Activated CD8-positive, alpha-beta T cell treated with anti-CD3 and anti-CD28 coated beads, Interleukin-2, amount 10 ng/mL, durations not matched to agents 7 days and 5 days (primary cell): Measurements from ENCODE around the gene METTL22. TPM values are rescaled to one million over a fixed set of nuclear protein-coding genes. Genes with fewer than 3 reads are reported as not detected.

ENCODE experiments used
- ATAC-seq: fragments of 150-1000 bp; cut with Tn5 transposase; one replicate; pipeline ENCODE4 v1.10.0; 2021; ENCODE audit warnings: moderate library complexity
- CTCF ChIA-PET: fragments of 350-600 bp; sonication (Branson Sonifier 250); formaldehyde crosslinking; loops from one replicate; lab custom pipeline; 2021; ENCODE audit warnings: antibody characterized with exemption; lab: Charles Lee
- POLR2A ChIA-PET: fragments of 350-600 bp; sonication (Branson Sonifier 250); formaldehyde crosslinking; loops from one replicate; lab custom pipeline; 2021; ENCODE audit warnings: antibody characterized with exemption; lab: Charles Lee
- DNase-seq: peaks from one replicate; pipeline ENCODE4 v3.0.0-alpha.2; 2020
- H3K27ac Mint-ChIP-seq: one replicate; pipeline ENCODE4 v1.8.0; 2021; ENCODE audit warnings: mild to moderate bottlenecking, mixed read lengths
- H3K27me3 Mint-ChIP-seq: one replicate; pipeline ENCODE4 v1.8.0; 2021; ENCODE audit warnings: low read depth, mixed read lengths
- H3K36me3 Mint-ChIP-seq: one replicate; pipeline ENCODE4 v1.8.0; 2021; ENCODE audit warnings: low read depth, mixed read lengths
- H3K4me1 Mint-ChIP-seq: one replicate; pipeline ENCODE4 v1.8.0; 2021; ENCODE audit warnings: low read depth, mixed read lengths
- H3K4me3 Mint-ChIP-seq: one replicate; pipeline ENCODE4 v1.8.0; 2021; ENCODE audit warnings: mild to moderate bottlenecking, mixed read lengths
- H3K9me3 Mint-ChIP-seq: one replicate; pipeline ENCODE4 v1.8.0; 2022; ENCODE audit warnings: mixed read lengths; ENCODE audit not compliant: insufficient read depth
- total RNA-seq, 2 experiments: library from RNA; stranded (reverse); gene quantifications; one replicate each; pipeline ENCODE4 v1.2.3, GENCODE V29; 2021

The METTL22 gene
- total RNA-seq, 2 experiments from 2014 or later, result 26.7 to 27.4 TPM

DNA sequence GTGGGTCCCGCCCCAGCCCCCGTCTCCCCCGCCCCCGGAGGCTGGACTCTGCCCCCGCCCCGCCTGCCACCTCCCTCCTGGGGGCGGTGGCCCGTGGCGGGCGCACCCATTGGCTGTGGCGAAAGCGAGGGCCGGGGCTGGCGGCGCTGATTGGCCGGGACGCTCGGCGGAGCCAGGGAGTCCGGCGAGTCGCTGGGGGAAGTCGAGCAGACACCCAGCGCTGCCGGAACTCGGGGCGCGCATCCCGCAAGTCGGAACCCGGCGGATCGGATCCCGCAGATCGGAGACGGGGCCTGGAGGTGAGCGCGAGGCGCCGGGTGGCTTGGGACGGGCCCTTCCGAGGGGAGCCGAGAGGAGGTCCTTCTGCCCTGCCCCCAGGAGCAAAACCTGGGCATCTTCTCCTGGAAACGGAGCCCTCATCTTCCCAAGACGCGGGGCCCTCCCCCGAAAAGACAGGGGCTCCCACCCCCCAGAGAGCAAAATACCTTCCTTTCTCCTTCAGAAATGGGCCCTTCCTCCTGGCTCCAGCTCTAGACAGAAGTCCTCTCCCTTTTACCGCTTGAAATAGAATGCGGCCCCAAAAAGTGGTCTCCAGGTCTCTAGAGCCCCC lies 53.0 kb downstream of the METTL22 start, which contains the start of gene ABAT:
ABAT (plus strand) TSS at position 205 of the 610 bp plus-strand sequence. CDS start 61,123 bp downstream, outside the sequence.
- ATAC-seq (peak; percentile 100), DNase-seq (peak; percentile 92)
- peak within 1 kb of the TSS; percentile 79 for H3K4me3 Mint-ChIP-seq
- no peaks in the 10 kb centered on the region for H3K36me3 Mint-ChIP-seq
- ChIA-PET POLR2A (interaction anchor here (0.6 to 0.7 kb wide), 2 partner anchors 27 to 240 kb away, joined by 3 to 6 read pairs; no protein-coding TSS in a partner anchor), CTCF (interaction anchor here (1.2 to 2.7 kb wide), 5 partner anchors 30 to 335 kb away, joined by 3 to 7 read pairs (median 3); no protein-coding TSS in a partner anchor)
- H3K9me3 Mint-ChIP-seq, result no peaks in the 10 kb centered on the region
- peaks cover 19% of the 10 kb centered on the region for H3K4me1 Mint-ChIP-seq
- no peaks in the 10 kb centered on the region for H3K27me3 Mint-ChIP-seq
- peak within 1 kb of the TSS; percentile 68 for H3K27ac Mint-ChIP-seq

GRCh38 chr16:8675183-8676159 lies 54.0 kb downstream of the METTL22 start:
- Mint-ChIP-seq H3K9me3 (no peaks in the 10 kb centered on the region), H3K4me3 (peak overlapping the region; percentile 79), H3K27me3 (no peaks in the 10 kb centered on the region), H3K36me3 (peaks cover 2% of the 10 kb centered on the region), H3K27ac (peak overlapping the region; percentile 68), H3K4me1 (peaks cover 19% of the 10 kb centered on the region)
- ChIA-PET POLR2A (no interaction called here), CTCF (interaction anchor here (1.3 to 2.7 kb wide), 4 partner anchors 14 to 334 kb away, joined by 3 to 7 read pairs (median 3); no protein-coding TSS in a partner anchor)
- ATAC-seq (peak; percentile 18), DNase-seq (peak; percentile 44)

DNA sequence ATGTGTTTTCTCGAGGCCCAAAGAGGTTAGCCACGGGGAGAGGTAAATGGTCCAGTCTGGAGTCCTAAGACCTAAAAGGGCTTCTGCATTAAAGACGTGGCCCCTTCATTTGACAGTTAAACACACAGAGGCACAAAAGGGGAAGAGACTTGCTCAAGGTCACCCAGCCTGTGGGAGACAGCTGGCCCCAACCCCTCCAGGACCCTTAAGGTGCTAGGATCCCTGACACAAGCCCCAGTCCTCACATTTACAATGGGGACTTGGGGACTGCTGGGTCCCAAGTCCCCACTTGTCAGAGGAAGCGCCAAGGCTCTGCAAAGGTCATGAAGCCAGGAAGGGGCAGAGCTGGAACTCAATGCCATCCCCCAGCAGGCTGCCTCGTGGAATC lies 54.7 kb downstream of the METTL22 start:
- H3K4me3 Mint-ChIP-seq, result no peak overlapping the region
- H3K36me3 Mint-ChIP-seq, result peaks cover 2% of the 10 kb centered on the region
- ChIA-PET CTCF (interaction anchor here (1.2 to 2.7 kb wide), 3 partner anchors 15 to 204 kb away, joined by 3 to 7 read pairs (median 3); no protein-coding TSS in a partner anchor), POLR2A (no interaction called here)
- no peaks in the 10 kb centered on the region for H3K9me3 Mint-ChIP-seq
- DNase-seq, result no peak
- H3K27ac Mint-ChIP-seq, result no peak overlapping the region
- peaks cover 19% of the 10 kb centered on the region for H3K4me1 Mint-ChIP-seq
- ATAC-seq, result no peak
- H3K27me3 Mint-ChIP-seq, result no peaks in the 10 kb centered on the region

GRCh38 chr16:8676737-8677375 lies 55.4 kb downstream of the METTL22 start:
- Mint-ChIP-seq H3K9me3 (no peaks in the 10 kb centered on the region), H3K27ac (no peak overlapping the region), H3K4me3 (no peak overlapping the region), H3K36me3 (peaks cover 2% of the 10 kb centered on the region), H3K27me3 (no peaks in the 10 kb centered on the region), H3K4me1 (peaks cover 19% of the 10 kb centered on the region)
- POLR2A ChIA-PET, result no interaction called here
- CTCF ChIA-PET, result interaction anchor here (1.2 kb wide), 1 partner anchor 203 kb away, joined by 3 read pairs; no protein-coding TSS in a partner anchor
- no peak for ATAC-seq
- no peak for DNase-seq

DNA sequence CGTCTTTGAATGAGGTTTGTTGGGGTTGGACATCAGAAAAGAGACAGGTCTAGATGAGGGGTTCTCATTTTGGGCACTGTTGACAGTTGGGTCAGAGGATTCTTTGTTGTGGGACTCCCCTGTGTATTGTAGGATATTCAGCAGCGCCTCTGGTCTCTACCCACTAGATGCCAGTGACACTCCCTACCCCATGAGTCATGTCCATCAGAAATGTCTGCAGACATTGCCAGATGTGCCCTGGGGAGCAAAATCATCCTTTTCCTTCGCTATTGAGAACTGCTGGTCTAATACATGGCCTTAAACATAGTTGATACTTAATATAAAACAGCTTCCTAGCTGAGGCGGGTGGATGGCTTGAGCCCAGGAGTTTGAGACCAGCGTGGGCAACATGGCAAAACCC lies 56.0 kb downstream of the METTL22 start:
- H3K9me3 Mint-ChIP-seq, result no peaks in the 10 kb centered on the region
- CTCF ChIA-PET, result no interaction called here
- POLR2A ChIA-PET, result no interaction called here
- H3K36me3 Mint-ChIP-seq, result peaks cover 2% of the 10 kb centered on the region
- no peaks in the 10 kb centered on the region for H3K27me3 Mint-ChIP-seq
- peaks cover 19% of the 10 kb centered on the region for H3K4me1 Mint-ChIP-seq
- no peak overlapping the region for H3K4me3 Mint-ChIP-seq
- no peak for ATAC-seq
- no peak for DNase-seq
- H3K27ac Mint-ChIP-seq, result no peak overlapping the region

- H3K4me1 Mint-ChIP-seq, result peaks cover 19% of the 10 kb centered on the region
- ATAC-seq (no peak), DNase-seq (no peak)
- no peaks in the 10 kb centered on the region for H3K9me3 Mint-ChIP-seq
- CTCF ChIA-PET, result interaction anchor here (1.1 kb wide), 1 partner anchor 191 kb away, joined by 3 read pairs; the partner anchor contains the start of gene CARHSP1
- H3K27ac Mint-ChIP-seq, result no peak overlapping the region
- H3K27me3 Mint-ChIP-seq, result no peaks in the 10 kb centered on the region
- POLR2A ChIA-PET, result no interaction called here
- no peak overlapping the region for H3K4me3 Mint-ChIP-seq
- H3K36me3 Mint-ChIP-seq, result peaks cover 2% of the 10 kb centered on the region
Observed at GRCh38 chr16:8678068-8678927, 56.8 kb downstream of the METTL22 start.

GRCh38 chr16:8679151-8679550 lies 57.7 kb downstream of the METTL22 start:
- CTCF ChIA-PET, result no interaction called here
- POLR2A ChIA-PET, result no interaction called here

GRCh38 chr16:8682551-8683259 lies 61.2 kb downstream of the METTL22 start:
- Mint-ChIP-seq H3K27ac (no peak overlapping the region), H3K9me3 (no peaks in the 10 kb centered on the region), H3K27me3 (no peaks in the 10 kb centered on the region), H3K4me3 (no peak overlapping the region), H3K36me3 (peaks cover 4% of the 10 kb centered on the region), H3K4me1 (no peaks in the 10 kb centered on the region)
- ChIA-PET CTCF (no interaction called here), POLR2A (no interaction called here)
- no peak for ATAC-seq
- no peak for DNase-seq

More at GRCh38 chr16:8679151-8679550, 57.7 kb downstream of the METTL22 start:
- H3K36me3 Mint-ChIP-seq, result peaks cover 2% of the 10 kb centered on the region
- H3K4me3 Mint-ChIP-seq, result no peak overlapping the region
- peaks cover 15% of the 10 kb centered on the region for H3K4me1 Mint-ChIP-seq
- H3K27ac Mint-ChIP-seq, result no peak overlapping the region
- no peaks in the 10 kb centered on the region for H3K9me3 Mint-ChIP-seq
- ATAC-seq, result no peak
- no peaks in the 10 kb centered on the region for H3K27me3 Mint-ChIP-seq
- no peak for DNase-seq

DNA sequence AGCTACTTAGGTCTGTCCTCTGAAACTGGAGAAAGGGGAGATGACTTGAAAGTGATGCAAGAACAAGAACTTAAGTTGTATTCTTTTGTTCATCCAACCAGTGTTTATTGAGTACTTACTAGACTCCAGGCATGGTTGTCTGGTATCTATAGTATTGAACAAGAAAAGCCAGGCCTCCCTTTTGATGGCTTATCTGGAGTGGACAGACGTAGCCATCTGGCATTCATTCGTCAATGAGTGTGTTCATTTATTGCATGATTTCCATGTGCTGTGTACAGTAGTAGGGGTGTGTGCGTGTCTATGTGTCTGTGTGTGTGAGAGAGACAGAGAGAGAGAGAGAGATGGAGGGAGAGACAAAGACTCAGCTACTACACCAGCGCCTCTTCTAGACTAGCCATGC lies 62.1 kb downstream of the METTL22 start:
- ChIA-PET CTCF (no interaction called here), POLR2A (no interaction called here)
- no peak overlapping the region for H3K27ac Mint-ChIP-seq
- ATAC-seq (no peak), DNase-seq (no peak)
- no peaks in the 10 kb centered on the region for H3K27me3 Mint-ChIP-seq
- H3K4me1 Mint-ChIP-seq, result no peaks in the 10 kb centered on the region
- no peak overlapping the region for H3K4me3 Mint-ChIP-seq
- H3K9me3 Mint-ChIP-seq, result no peaks in the 10 kb centered on the region
- H3K36me3 Mint-ChIP-seq, result peaks cover 4% of the 10 kb centered on the region

DNA sequence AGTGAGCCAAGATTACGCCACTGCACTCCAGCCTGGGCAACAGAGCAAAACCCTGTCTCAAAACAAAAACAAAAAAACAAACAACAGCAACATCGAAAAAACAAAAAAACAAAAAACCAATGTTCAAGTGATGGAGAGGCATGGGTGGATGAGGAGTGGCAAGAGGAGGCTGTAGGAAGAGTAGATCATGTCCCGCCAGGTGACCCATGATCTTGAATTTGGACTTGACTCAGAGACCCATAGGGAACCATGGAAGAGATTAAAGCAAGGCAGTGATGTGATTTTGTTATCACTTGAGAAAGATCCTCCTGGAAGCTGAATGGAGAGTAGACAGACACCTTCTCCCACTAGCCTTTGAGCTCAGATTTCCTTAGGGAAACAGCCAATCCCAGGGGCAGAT lies 64.1 kb downstream of the METTL22 start:
- CTCF ChIA-PET, result no interaction called here

More for the DNA sequence above, 64.1 kb downstream of the METTL22 start:
- no peaks in the 10 kb centered on the region for H3K4me1 Mint-ChIP-seq
- peaks cover 13% of the 10 kb centered on the region for H3K9me3 Mint-ChIP-seq
- no peak overlapping the region for H3K4me3 Mint-ChIP-seq
- no peak overlapping the region for H3K27ac Mint-ChIP-seq
- DNase-seq (no peak), ATAC-seq (no peak)
- H3K36me3 Mint-ChIP-seq, result peaks cover 12% of the 10 kb centered on the region
- no peaks in the 10 kb centered on the region for H3K27me3 Mint-ChIP-seq
- POLR2A ChIA-PET, result no interaction called here
